ENCODE data around the gene CPLX3. TPM values are rescaled to one million over a fixed set of nuclear protein-coding genes. Genes with fewer than 3 reads are reported as not detected.

Gene CPLX3
- total and polyA plus RNA-seq, 8 donors: 0.09 TPM; not detected in 7

DNA sequence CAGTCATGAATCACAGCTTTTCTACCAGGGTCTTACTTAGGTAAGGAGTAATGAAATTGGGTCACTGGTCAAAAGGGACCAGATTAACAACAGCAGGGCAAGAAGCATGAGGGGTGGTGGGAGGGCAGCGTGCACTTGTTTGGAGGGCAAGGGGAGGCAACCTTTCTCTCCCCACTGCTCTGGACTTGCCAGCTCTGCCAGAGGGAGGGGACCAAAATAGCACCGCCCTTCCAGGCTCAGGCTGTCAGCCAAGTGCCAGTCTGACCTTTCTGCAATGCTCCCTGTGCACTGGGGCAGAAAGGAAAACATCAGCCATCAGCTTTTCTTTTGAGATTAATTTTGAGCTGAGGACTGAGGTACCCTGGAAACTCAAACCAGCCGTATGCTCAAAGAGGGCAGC lies 21.0 kb downstream of the CPLX3 start:
- intact Hi-C loops (cut with DNase I): no loop called here

DNA sequence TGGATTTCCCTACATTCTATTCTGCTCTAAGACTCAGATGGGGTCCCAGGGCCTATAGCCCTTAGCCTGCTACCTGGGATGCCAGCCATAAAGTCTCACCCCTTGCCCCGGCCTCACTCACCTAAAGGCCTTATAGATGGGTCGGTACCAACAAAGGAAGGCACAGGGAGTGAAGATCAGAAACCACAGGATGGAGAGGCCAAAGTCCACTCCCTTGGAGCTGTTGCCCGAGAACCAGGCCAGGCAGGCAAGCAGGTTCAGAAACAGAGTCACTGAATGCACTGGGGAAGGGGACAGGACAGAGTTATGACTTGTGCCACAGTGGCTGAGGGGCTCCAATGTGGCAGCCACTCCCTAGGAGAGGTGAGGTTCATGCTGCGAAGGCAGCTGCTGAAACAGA lies 24.0 kb downstream of the CPLX3 start:
- TF ChIP-seq, protein P1, sequence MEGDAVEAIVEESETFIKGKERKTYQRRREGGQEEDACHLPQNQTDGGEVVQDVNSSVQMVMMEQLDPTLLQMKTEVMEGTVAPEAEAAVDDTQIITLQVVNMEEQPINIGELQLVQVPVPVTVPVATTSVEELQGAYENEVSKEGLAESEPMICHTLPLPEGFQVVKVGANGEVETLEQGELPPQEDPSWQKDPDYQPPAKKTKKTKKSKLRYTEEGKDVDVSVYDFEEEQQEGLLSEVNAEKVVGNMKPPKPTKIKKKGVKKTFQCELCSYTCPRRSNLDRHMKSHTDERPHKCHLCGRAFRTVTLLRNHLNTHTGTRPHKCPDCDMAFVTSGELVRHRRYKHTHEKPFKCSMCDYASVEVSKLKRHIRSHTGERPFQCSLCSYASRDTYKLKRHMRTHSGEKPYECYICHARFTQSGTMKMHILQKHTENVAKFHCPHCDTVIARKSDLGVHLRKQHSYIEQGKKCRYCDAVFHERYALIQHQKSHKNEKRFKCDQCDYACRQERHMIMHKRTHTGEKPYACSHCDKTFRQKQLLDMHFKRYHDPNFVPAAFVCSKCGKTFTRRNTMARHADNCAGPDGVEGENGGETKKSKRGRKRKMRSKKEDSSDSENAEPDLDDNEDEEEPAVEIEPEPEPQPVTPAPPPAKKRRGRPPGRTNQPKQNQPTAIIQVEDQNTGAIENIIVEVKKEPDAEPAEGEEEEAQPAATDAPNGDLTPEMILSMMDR (IDR thresholded peaks at IDR 0.05): no peak
- ATAC-seq (no peak), DNase-seq (no peak), FAIRE-seq (no peak)
- intact Hi-C loops (cut with DNase I): no loop called here
- Histone ChIP-seq H3K36me3 (peaks cover 0 to 58% (median 42%) of the 10 kb centered on the region in 3 donors), H3K27me3 (no peaks in the 10 kb centered on the region), H3K4me1 (no peaks in the 10 kb centered on the region), H3K27ac (no peak overlapping the region), H3K4me3 (no peak overlapping the region), H3K9me3 (no peaks in the 10 kb centered on the region)
- WGBS, 2 donors: 81 to 87% methylated on average over 4 of the region's 4 CpGs

More for the DNA sequence above, 21.0 kb downstream of the CPLX3 start:
- WGBS, 2 donors: 80 to 83% methylated on average over 3 of the region's 3 CpGs
- no peak for FAIRE-seq
- no peak for ATAC-seq
- Histone ChIP-seq H3K4me1 (no peaks in the 10 kb centered on the region), H3K36me3 (peaks cover 0 to 43% (median 32%) of the 10 kb centered on the region in 3 donors), H3K27ac (no peak overlapping the region), H3K27me3 (no peaks in the 10 kb centered on the region), H3K9me3 (no peaks in the 10 kb centered on the region), H3K4me3 (no peak overlapping the region)
- TF ChIP-seq, protein P1 (IDR thresholded peaks at IDR 0.05): no peak
- no peak for DNase-seq

DNA sequence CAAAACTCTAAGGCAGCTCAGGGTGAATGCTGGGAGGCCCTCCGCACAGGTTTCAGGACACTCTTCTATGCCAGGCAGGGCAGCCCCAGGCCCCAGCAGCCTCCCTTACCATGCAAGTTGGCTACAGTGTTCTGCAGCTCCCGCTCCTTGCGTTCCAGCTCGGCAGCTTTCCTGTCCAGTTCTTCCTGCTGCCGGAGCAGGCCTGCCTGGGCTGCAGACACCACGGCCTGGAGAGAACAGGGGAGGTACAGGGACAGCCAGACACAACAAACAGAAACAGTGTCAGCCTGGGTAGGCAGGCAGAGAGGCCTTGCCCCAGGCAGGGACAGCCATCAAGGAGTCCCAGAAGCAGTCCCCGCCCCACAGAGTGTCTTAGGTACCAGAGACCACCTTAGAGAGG lies 25.5 kb downstream of the CPLX3 start:
- TF ChIP-seq, protein P1 (IDR thresholded peaks at IDR 0.05): no peak
- no peaks in the 10 kb centered on the region for H3K27me3 ChIP-seq
- 95% methylated on average over 7 of the region's 7 CpGs for WGBS, 2 donors
- no peaks in the 10 kb centered on the region for H3K9me3 ChIP-seq
- peaks cover 1 to 4% (median 3%) of the 10 kb centered on the region in 3 donors for H3K4me1 ChIP-seq
- no peak overlapping the region for H3K4me3 ChIP-seq
- intact Hi-C loops (cut with DNase I): no loop called here
- H3K36me3 ChIP-seq: peaks cover 0 to 58% (median 42%) of the 10 kb centered on the region in 3 donors
- H3K27ac ChIP-seq: no peak overlapping the region
- no peak for ATAC-seq
- DNase-seq: peak in 1 of 6 donors; percentile 4
- FAIRE-seq: no peak

DNA sequence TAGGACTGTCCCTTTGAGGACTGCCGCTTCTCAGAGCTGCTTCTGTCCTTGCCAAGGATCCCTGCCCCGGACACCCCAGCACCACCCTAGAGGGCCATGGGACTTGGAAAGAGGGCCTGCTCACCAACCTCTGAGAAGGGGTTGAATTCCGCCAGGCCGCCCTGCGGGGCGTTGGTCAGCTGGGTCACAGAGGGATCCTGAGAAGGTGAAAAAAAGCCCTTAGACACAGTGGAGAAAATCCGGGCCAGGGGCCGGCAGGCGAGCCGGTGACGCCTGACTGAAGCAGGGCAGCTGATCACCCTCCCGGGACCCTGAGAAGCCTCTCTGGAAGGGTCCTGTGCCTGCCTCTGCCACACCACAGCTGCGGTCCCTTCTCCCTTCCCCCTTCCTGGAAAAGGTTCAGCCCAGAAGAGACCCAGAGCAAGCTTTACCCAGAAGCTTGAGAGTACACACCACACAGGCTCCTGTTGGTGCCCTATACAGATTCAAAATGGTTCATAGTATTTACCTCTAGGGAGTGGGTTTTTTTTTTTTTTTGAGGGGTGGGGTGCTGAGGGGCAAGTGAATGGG lies 28.1 kb downstream of the CPLX3 start:
- ATAC-seq (no peak), FAIRE-seq (no peak), DNase-seq (no peak)
- Histone ChIP-seq H3K27ac (no peak overlapping the region), H3K4me3 (no peak overlapping the region), H3K9me3 (no peaks in the 10 kb centered on the region), H3K36me3 (peaks cover 0 to 44% (median 35%) of the 10 kb centered on the region in 3 donors), H3K4me1 (peaks cover 6 to 17% (median 15%) of the 10 kb centered on the region in 3 donors), H3K27me3 (no peaks in the 10 kb centered on the region)
- intact Hi-C loops (cut with DNase I): no loop called here
- TF ChIP-seq, protein P1 (IDR thresholded peaks at IDR 0.05): no peak
- WGBS, 2 donors: 95 to 96% methylated on average over 13 of the region's 13 CpGs

DNA sequence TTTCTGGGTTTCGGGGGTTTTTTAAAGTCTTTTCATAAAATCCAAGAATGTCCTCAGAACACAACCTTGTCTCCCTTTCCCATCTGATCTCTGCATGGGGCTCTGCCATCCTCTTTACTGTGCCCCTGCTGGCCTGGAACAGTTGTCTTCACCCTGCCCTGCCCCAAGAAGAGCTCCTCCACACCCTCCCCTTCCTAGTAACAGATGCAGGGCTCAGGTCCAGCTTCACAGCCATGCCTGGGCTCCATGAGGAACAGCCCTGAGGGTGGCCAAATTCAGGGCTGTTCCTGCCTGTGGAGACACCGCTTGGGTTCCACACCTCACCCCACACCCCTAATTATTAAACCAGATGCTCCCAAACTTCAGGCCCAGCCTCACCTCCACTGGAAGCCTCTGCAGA lies 29.4 kb downstream of the CPLX3 start:
- intact Hi-C loops (cut with DNase I): no loop called here
- no peaks in the 10 kb centered on the region for H3K9me3 ChIP-seq
- no peaks in the 10 kb centered on the region for H3K27me3 ChIP-seq
- FAIRE-seq: no peak
- H3K4me3 ChIP-seq: no peak overlapping the region
- 94 to 98% methylated on average over 2 of the region's 2 CpGs for WGBS, 2 donors
- H3K4me1 ChIP-seq: peaks cover 10 to 21% (median 15%) of the 10 kb centered on the region in 3 donors
- TF ChIP-seq, protein P1 (IDR thresholded peaks at IDR 0.05): no peak
- DNase-seq: no peak
- H3K27ac ChIP-seq: no peak overlapping the region
- peaks cover 0 to 31% (median 23%) of the 10 kb centered on the region in 3 donors for H3K36me3 ChIP-seq
- ATAC-seq: no peak

All from pancreas (tissue), 10 donors.